Middle frontal gyrus (tissue), 1 donor: Measurements from ENCODE around the gene NOSIP.
"Not testable (repeated sequence)": the region's sequence is repeated elsewhere in the genome, so short reads cannot be mapped to it uniquely, and the experiment has no call there.

Experiments
- DNase-seq: peaks from one replicate; pipeline ENCODE4 v3.0.0-alpha.2; 2015; ENCODE audit warnings: low spot score; ENCODE audit errors: extremely low spot score

Gene NOSIP

GRCh38 chr19:49580264-49581006, at the start of gene NOSIP:
TSS of gene NOSIP (minus strand) at chr19:49580556. CDS start at chr19:49560691, 19,865 bp downstream.
- peak; percentile 93 for DNase-seq

- no peak for DNase-seq
Measured at GRCh38 chr19:49629659-49630058, 49.3 kb upstream of the NOSIP start.

GRCh38 chr19:49626226-49626625, 45.9 kb upstream of the NOSIP start:
- no peak for DNase-seq

GRCh38 chr19:49624967-49625910, 44.9 kb upstream of the NOSIP start:
- no peak for DNase-seq

GRCh38 chr19:49617860-49618259, 37.5 kb upstream of the NOSIP start:
- DNase-seq = not testable (repeated sequence)

GRCh38 chr19:49616945-49617344, 36.6 kb upstream of the NOSIP start:
- DNase-seq = no peak

GRCh38 chr19:49616532-49616931, 36.2 kb upstream of the NOSIP start:
- DNase-seq = no peak

GRCh38 chr19:49615861-49616260, 35.5 kb upstream of the NOSIP start:
- no peak for DNase-seq

GRCh38 chr19:49614096-49614833, 33.9 kb upstream of the NOSIP start:
- DNase-seq = no peak

- DNase-seq = no peak
Measured at GRCh38 chr19:49613374-49613773, 33.0 kb upstream of the NOSIP start.

GRCh38 chr19:49609499-49610092, 29.2 kb upstream of the NOSIP start:
- DNase-seq = no peak

- DNase-seq = no peak
Measured at GRCh38 chr19:49605605-49606004, 25.2 kb upstream of the NOSIP start.

GRCh38 chr19:49602806-49603205, 22.4 kb upstream of the NOSIP start:
- no peak for DNase-seq

- no peak for DNase-seq
Measured at GRCh38 chr19:49601482-49602038, 21.2 kb upstream of the NOSIP start.

GRCh38 chr19:49599378-49600295, 19.3 kb upstream of the NOSIP start:
- DNase-seq = no peak

- DNase-seq = no peak
Measured at GRCh38 chr19:49597703-49597974, 17.3 kb upstream of the NOSIP start.

- DNase-seq = no peak
Measured at GRCh38 chr19:49596954-49597702, 16.8 kb upstream of the NOSIP start.

GRCh38 chr19:49596407-49596806, 16.1 kb upstream of the NOSIP start:
- no peak for DNase-seq

- no peak for DNase-seq
Measured at GRCh38 chr19:49595819-49596404, 15.6 kb upstream of the NOSIP start.
